Measurements from ENCODE around the gene PHACTR3.

The PHACTR3 gene

DNA sequence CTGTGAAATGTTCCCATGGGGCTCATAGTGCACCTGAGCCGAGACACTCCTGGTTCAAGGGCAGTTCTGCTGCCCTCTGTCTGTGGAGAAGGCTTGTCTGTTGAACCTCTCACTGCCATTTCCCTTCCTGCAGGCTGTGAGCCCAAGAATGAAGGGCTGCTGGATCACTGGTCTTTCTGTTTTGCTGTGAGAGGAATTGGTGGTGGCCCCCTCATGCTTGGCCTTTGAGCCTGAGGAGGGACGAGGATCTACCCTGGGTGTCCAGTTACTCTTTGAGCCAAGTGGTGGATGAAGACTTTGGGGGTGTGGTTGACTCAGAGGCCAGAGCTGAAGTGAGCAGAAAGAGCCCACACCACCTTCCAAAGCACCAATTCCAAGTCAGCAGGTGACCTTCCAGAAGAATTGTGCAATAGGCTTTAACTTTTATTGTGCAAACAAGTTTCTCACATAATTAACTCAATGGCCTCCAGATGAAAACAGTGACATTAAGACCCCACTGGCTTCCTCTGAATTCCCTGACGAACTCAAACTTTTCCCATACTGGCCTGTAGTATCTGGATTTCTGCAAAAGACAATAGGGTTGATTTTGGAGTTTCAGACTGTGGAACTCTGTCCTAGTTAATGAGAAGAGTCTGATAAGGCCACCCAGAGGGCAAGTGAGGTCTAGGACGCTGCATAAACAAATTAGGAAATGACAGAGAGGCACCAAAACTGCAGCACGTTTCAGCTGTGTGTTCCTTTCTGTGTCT lies 101.5 kb downstream of the PHACTR3 start:
- H3K9me3 ChIP-seq (ENCODE audit: control insufficient read depth in 1 of 2, low read length in 2 of 2) = no peaks in the 10 kb centered on the region
- peaks cover 4 to 5% of the 10 kb centered on the region in 2 donors for H3K27me3 ChIP-seq (ENCODE audit: control insufficient read depth in 1 of 2, insufficient read depth in 2 of 2, low read length in 2 of 2)
- H3K27ac ChIP-seq (ENCODE audit: low read depth, low read length) = no peak overlapping the region
- H3K9ac ChIP-seq (ENCODE audit: low read depth in 1 of 2, low read length in 2 of 2) = no peak overlapping the region
- no peaks in the 10 kb centered on the region for H3K4me1 ChIP-seq (ENCODE audit: control insufficient read depth in 1 of 2, insufficient read depth in 2 of 2, low read length in 2 of 2)
- no peak overlapping the region for H3K4me3 ChIP-seq (ENCODE audit: low read depth in 1 of 2, low read length in 2 of 2)
- H3K36me3 ChIP-seq (ENCODE audit: control insufficient read depth in 1 of 2, insufficient read depth in 2 of 2, low read length in 2 of 2) = no peaks in the 10 kb centered on the region

DNA sequence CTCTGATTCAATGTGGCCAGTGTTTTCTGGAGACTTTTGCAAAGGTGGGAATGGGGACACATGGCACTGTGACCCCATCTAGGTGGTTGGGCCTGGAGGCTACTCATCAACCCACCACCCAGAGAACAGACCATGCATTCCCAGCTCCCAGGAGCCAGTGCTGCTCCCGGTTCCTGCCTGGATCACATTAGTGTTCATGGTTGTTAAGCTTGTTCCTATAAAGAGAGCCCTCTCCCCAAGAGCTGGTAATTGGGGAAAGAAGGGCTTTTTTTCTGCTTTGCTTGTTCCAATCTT lies 102.0 kb downstream of the PHACTR3 start:
- H3K9me3 ChIP-seq (ENCODE audit: control insufficient read depth in 1 of 2, low read length in 2 of 2) = no peaks in the 10 kb centered on the region
- H3K27me3 ChIP-seq (ENCODE audit: control insufficient read depth in 1 of 2, insufficient read depth in 2 of 2, low read length in 2 of 2) = peaks cover 4 to 5% of the 10 kb centered on the region in 2 donors
- no peaks in the 10 kb centered on the region for H3K36me3 ChIP-seq (ENCODE audit: control insufficient read depth in 1 of 2, insufficient read depth in 2 of 2, low read length in 2 of 2)
- H3K4me3 ChIP-seq (ENCODE audit: low read depth in 1 of 2, low read length in 2 of 2) = no peak overlapping the region
- H3K4me1 ChIP-seq (ENCODE audit: control insufficient read depth in 1 of 2, insufficient read depth in 2 of 2, low read length in 2 of 2) = no peaks in the 10 kb centered on the region
- no peak overlapping the region for H3K27ac ChIP-seq (ENCODE audit: low read depth, low read length)
- no peak overlapping the region for H3K9ac ChIP-seq (ENCODE audit: low read depth in 1 of 2, low read length in 2 of 2)

DNA sequence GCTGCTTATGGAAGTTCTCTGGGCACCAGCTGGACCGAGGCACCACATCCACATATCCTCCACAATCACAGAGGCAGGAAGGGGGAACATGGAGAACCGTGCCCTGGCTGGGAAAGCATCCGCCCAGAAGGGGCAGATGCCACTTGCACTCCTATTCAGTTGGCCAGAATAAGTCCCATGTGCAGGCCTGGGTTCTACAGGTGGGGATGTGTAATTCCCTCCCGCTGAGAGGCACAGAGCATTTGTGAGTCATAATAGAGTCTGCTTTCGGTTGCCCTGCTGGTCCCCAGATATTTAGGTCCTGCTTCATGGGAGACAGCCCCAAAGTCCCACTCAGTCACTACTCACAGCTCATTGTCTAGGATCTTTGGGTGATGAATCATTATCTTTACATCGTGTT lies 104.0 kb downstream of the PHACTR3 start:
- peaks cover 3 to 5% of the 10 kb centered on the region in 2 donors for H3K9me3 ChIP-seq (ENCODE audit: control insufficient read depth in 1 of 2, low read length in 2 of 2)
- H3K27ac ChIP-seq (ENCODE audit: low read depth, low read length) = no peak overlapping the region
- no peaks in the 10 kb centered on the region for H3K4me1 ChIP-seq (ENCODE audit: control insufficient read depth in 1 of 2, insufficient read depth in 2 of 2, low read length in 2 of 2)
- H3K4me3 ChIP-seq (ENCODE audit: low read depth in 1 of 2, low read length in 2 of 2) = no peak overlapping the region
- H3K36me3 ChIP-seq (ENCODE audit: control insufficient read depth in 1 of 2, insufficient read depth in 2 of 2, low read length in 2 of 2) = no peaks in the 10 kb centered on the region
- H3K27me3 ChIP-seq (ENCODE audit: control insufficient read depth in 1 of 2, insufficient read depth in 2 of 2, low read length in 2 of 2) = peaks cover 0 to 5% of the 10 kb centered on the region in 2 donors
- no peak overlapping the region for H3K9ac ChIP-seq (ENCODE audit: low read depth in 1 of 2, low read length in 2 of 2)

DNA sequence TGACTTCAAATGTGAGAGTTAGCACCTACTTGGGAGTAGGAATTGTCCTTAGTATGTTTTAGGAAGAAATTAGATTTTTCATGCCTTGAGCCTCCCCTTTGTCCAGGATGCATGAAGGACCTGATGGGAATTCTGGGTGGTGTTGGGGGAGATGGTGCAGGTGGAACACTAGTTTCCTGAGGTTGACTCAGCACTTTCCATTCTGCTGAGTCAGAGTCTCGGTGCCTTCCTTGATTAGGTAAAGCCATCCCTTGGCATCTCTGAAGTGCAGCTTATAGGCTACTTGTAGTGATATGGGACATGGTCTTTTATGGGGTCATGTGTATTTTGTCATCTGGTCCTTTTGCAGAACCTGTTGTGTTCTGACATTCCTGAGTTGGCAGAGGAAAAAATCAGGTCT lies 105.3 kb downstream of the PHACTR3 start:
- Histone ChIP-seq H3K9me3 (ENCODE audit: control insufficient read depth in 1 of 2, low read length in 2 of 2) (peaks cover 3 to 5% of the 10 kb centered on the region in 2 donors), H3K9ac (ENCODE audit: low read depth in 1 of 2, low read length in 2 of 2) (no peak overlapping the region), H3K36me3 (ENCODE audit: control insufficient read depth in 1 of 2, insufficient read depth in 2 of 2, low read length in 2 of 2) (no peaks in the 10 kb centered on the region), H3K27ac (ENCODE audit: low read depth, low read length) (no peak overlapping the region), H3K27me3 (ENCODE audit: control insufficient read depth in 1 of 2, insufficient read depth in 2 of 2, low read length in 2 of 2) (peaks cover 0 to 5% of the 10 kb centered on the region in 2 donors), H3K4me3 (ENCODE audit: low read depth in 1 of 2, low read length in 2 of 2) (no peak overlapping the region), H3K4me1 (ENCODE audit: control insufficient read depth in 1 of 2, insufficient read depth in 2 of 2, low read length in 2 of 2) (no peaks in the 10 kb centered on the region)

DNA sequence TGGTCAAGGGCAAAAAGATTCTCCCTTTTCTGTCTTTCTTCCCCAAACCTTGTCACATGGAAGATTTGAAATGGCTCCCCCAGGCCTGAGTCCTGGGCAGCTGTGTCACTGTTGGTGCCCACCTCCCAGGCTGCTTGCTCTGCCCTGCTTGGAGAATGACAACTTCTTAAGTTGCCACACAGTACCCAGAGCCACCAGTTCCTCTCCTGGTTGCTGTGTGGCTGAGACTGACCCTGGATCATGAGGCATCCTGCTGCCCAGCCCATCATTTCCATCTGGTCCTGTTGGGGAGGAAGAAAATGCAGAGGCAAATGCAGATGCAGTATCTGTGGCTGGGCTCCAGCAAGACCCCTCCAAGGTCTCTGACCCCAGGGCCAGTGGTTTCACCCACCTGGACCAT lies 113.7 kb downstream of the PHACTR3 start:
- H3K36me3 ChIP-seq (ENCODE audit: control insufficient read depth in 1 of 2, insufficient read depth in 2 of 2, low read length in 2 of 2) = no peaks in the 10 kb centered on the region
- H3K27ac ChIP-seq (ENCODE audit: low read depth, low read length) = no peak overlapping the region
- peaks cover 0 to 3% of the 10 kb centered on the region in 2 donors for H3K27me3 ChIP-seq (ENCODE audit: control insufficient read depth in 1 of 2, insufficient read depth in 2 of 2, low read length in 2 of 2)
- no peaks in the 10 kb centered on the region for H3K9me3 ChIP-seq (ENCODE audit: control insufficient read depth in 1 of 2, low read length in 2 of 2)
- H3K4me3 ChIP-seq (ENCODE audit: low read depth in 1 of 2, low read length in 2 of 2) = no peak overlapping the region
- H3K9ac ChIP-seq (ENCODE audit: low read depth in 1 of 2, low read length in 2 of 2) = no peak overlapping the region
- no peaks in the 10 kb centered on the region for H3K4me1 ChIP-seq (ENCODE audit: control insufficient read depth in 1 of 2, insufficient read depth in 2 of 2, low read length in 2 of 2)

DNA sequence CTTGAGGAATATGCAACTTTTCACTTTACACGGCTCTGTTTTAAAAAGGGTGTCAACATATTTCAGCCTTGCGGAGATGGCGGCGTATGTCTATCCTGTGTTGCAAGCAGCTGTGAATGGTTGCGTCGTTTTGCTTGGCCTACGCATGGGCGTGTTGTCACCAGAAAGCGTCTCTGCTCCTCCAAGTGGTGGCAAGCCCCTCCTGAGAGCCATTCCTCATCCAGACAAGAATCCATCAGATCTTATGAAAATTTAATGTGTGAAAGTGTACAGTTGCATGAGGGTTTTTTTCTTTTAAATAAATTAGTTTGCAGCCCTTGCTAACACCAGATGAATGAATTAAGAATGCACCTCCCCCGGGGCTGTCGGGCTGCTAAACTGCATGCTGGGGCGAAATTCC lies 114.4 kb downstream of the PHACTR3 start:
- no peaks in the 10 kb centered on the region for H3K9me3 ChIP-seq (ENCODE audit: control insufficient read depth in 1 of 2, low read length in 2 of 2)
- H3K4me3 ChIP-seq (ENCODE audit: low read depth in 1 of 2, low read length in 2 of 2) = no peak overlapping the region
- no peak overlapping the region for H3K9ac ChIP-seq (ENCODE audit: low read depth in 1 of 2, low read length in 2 of 2)
- no peaks in the 10 kb centered on the region for H3K36me3 ChIP-seq (ENCODE audit: control insufficient read depth in 1 of 2, insufficient read depth in 2 of 2, low read length in 2 of 2)
- no peak overlapping the region for H3K27ac ChIP-seq (ENCODE audit: low read depth, low read length)
- no peaks in the 10 kb centered on the region for H3K4me1 ChIP-seq (ENCODE audit: control insufficient read depth in 1 of 2, insufficient read depth in 2 of 2, low read length in 2 of 2)
- peaks cover 0 to 3% of the 10 kb centered on the region in 2 donors for H3K27me3 ChIP-seq (ENCODE audit: control insufficient read depth in 1 of 2, insufficient read depth in 2 of 2, low read length in 2 of 2)

DNA sequence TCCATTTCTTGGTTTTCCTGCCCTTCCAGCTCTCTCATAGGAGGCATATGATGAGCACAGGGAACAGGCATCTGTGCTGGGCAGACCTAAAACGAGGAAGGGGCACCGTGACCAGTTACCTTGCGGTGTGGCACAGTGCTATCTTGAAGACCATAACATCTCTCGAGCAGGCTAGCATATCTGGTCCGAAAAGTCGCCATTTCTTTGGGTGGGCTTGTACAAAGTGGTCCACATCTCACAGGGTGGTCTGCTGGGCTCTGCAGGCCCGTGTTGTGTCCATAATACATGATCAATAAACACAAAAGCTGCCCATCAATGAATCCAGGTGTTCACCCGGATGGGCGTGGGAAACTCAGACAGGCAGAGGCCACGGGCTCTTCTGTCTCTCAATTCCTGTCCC lies 115.7 kb downstream of the PHACTR3 start:
- Histone ChIP-seq H3K27me3 (ENCODE audit: control insufficient read depth in 1 of 2, insufficient read depth in 2 of 2, low read length in 2 of 2) (peaks cover 0 to 3% of the 10 kb centered on the region in 2 donors), H3K27ac (ENCODE audit: low read depth, low read length) (no peak overlapping the region), H3K9me3 (ENCODE audit: control insufficient read depth in 1 of 2, low read length in 2 of 2) (no peaks in the 10 kb centered on the region), H3K4me1 (ENCODE audit: control insufficient read depth in 1 of 2, insufficient read depth in 2 of 2, low read length in 2 of 2) (no peaks in the 10 kb centered on the region), H3K9ac (ENCODE audit: low read depth in 1 of 2, low read length in 2 of 2) (no peak overlapping the region), H3K36me3 (ENCODE audit: control insufficient read depth in 1 of 2, insufficient read depth in 2 of 2, low read length in 2 of 2) (no peaks in the 10 kb centered on the region), H3K4me3 (ENCODE audit: low read depth in 1 of 2, low read length in 2 of 2) (no peak overlapping the region)

DNA sequence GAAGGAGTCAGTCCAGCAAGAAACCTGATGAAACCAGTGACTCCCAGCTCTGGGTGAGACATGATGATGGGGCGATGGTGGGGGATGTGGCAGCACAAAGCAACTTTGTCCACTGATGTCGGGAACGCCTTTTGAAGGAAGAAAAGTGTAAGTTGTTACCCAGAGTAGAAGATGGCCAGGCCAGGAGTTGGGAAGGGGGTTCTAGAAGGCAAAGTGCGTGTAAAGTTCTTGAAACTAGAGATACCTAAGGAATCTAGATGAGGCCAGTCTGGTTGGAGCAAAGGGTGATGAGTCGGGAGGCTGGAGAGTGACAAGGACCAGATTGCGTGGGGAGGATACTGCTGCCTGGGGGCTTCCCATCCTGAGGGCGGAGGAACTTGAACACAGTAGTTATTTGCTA lies 117.0 kb downstream of the PHACTR3 start:
- no peaks in the 10 kb centered on the region for H3K4me1 ChIP-seq (ENCODE audit: control insufficient read depth in 1 of 2, insufficient read depth in 2 of 2, low read length in 2 of 2)
- no peak overlapping the region for H3K9ac ChIP-seq (ENCODE audit: low read depth in 1 of 2, low read length in 2 of 2)
- H3K36me3 ChIP-seq (ENCODE audit: control insufficient read depth in 1 of 2, insufficient read depth in 2 of 2, low read length in 2 of 2) = no peaks in the 10 kb centered on the region
- H3K9me3 ChIP-seq (ENCODE audit: control insufficient read depth in 1 of 2, low read length in 2 of 2) = no peaks in the 10 kb centered on the region
- H3K27me3 ChIP-seq (ENCODE audit: control insufficient read depth in 1 of 2, insufficient read depth in 2 of 2, low read length in 2 of 2) = peaks cover 3 to 7% of the 10 kb centered on the region in 2 donors
- H3K4me3 ChIP-seq (ENCODE audit: low read depth in 1 of 2, low read length in 2 of 2) = no peak overlapping the region
- no peak overlapping the region for H3K27ac ChIP-seq (ENCODE audit: low read depth, low read length)

DNA sequence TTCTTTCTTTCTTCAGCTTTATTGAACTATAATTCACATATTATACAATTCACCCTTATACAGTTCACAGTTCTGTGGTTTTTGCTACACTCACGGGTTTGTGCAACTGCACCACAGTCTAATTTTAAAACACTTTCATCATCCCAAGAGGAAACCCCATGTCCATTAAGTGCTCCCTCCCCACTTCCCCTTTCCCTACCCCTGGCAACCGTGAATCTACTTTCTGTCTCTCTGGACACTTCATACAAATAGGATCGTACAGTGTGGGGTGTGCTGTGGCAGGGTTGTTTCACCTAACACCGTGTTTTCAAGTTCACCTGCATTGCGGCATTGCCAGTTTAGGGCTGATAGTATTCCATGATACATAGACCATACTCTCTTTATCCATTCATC lies 118.8 kb downstream of the PHACTR3 start:
- no peaks in the 10 kb centered on the region for H3K4me1 ChIP-seq (ENCODE audit: control insufficient read depth in 1 of 2, insufficient read depth in 2 of 2, low read length in 2 of 2)
- peaks cover 0 to 7% of the 10 kb centered on the region in 2 donors for H3K27me3 ChIP-seq (ENCODE audit: control insufficient read depth in 1 of 2, insufficient read depth in 2 of 2, low read length in 2 of 2)
- no peak overlapping the region for H3K27ac ChIP-seq (ENCODE audit: low read depth, low read length)
- no peaks in the 10 kb centered on the region for H3K9me3 ChIP-seq (ENCODE audit: control insufficient read depth in 1 of 2, low read length in 2 of 2)
- no peak overlapping the region for H3K4me3 ChIP-seq (ENCODE audit: low read depth in 1 of 2, low read length in 2 of 2)
- H3K36me3 ChIP-seq (ENCODE audit: control insufficient read depth in 1 of 2, insufficient read depth in 2 of 2, low read length in 2 of 2) = no peaks in the 10 kb centered on the region
- H3K9ac ChIP-seq (ENCODE audit: low read depth in 1 of 2, low read length in 2 of 2) = no peak overlapping the region

DNA sequence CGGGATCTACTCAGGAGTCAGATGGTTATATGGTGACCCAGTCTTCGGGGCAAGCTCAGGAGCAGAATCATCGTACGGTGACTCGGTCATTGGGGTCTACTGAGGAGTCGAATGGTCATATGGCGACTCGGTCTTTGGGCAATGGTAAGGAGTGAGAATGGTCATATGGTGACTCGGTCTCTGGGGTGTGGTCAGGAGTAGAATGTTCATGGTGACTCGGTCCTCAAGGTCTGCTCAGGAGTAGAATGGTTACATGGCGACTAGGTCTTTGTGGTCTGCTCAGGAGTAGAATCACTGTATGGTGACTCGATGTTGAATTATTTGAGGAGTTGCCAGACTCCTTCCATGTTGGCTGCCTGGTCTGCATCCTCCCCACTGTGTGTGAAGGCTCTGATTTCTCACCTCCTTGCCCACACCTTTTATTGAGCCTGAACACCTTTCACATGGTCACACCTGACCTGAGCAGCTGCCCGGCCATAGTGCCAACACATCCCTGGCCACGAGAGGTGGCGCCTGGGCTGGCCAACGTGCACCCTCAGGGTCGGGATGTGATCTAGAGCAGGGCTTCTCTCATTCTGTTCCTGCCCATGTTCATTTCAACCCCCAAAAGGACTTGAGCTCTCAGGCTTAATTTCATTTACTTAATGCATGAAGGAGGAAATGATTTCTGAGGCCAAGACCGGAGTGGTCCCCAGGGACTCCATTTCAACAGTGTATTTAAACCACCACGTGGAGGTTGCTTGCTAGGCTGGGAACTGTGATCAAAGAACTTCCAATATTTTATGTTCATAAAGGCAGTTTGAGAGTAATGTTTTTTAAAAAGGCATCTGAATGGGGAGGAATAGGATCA lies 119.5 kb downstream of the PHACTR3 start:
- H3K4me3 ChIP-seq (ENCODE audit: low read depth in 1 of 2, low read length in 2 of 2) = no peak overlapping the region
- H3K9ac ChIP-seq (ENCODE audit: low read depth in 1 of 2, low read length in 2 of 2) = no peak overlapping the region
- H3K4me1 ChIP-seq (ENCODE audit: control insufficient read depth in 1 of 2, insufficient read depth in 2 of 2, low read length in 2 of 2) = no peaks in the 10 kb centered on the region
- H3K27me3 ChIP-seq (ENCODE audit: control insufficient read depth in 1 of 2, insufficient read depth in 2 of 2, low read length in 2 of 2) = peaks cover 0 to 7% of the 10 kb centered on the region in 2 donors
- no peaks in the 10 kb centered on the region for H3K9me3 ChIP-seq (ENCODE audit: control insufficient read depth in 1 of 2, low read length in 2 of 2)
- H3K27ac ChIP-seq (ENCODE audit: low read depth, low read length) = no peak overlapping the region
- no peaks in the 10 kb centered on the region for H3K36me3 ChIP-seq (ENCODE audit: control insufficient read depth in 1 of 2, insufficient read depth in 2 of 2, low read length in 2 of 2)
